Loucy (cell line): ENCODE data around the gene LTBP1.

Experiments
- H2AFZ ChIP-seq: fragments of 200-600 bp; sonication (generic); 2 replicates; pipeline ENCODE4 v1.6.0; 2016; ENCODE audit warnings: antibody characterized with exemption, mild to moderate bottlenecking, low read length, moderate library complexity
- H3F3A ChIP-seq: fragments of 200-600 bp; 2 replicates; pipeline ENCODE4 v1.6.0; 2016; ENCODE audit warnings: antibody characterized with exemption, low read depth, mild to moderate bottlenecking
- H3K27me3 ChIP-seq: fragments of 200-600 bp; sonication (generic); 2 replicates; pipeline ENCODE4 v1.6.1; 2014; ENCODE audit warnings: low read length, mild to moderate bottlenecking; ENCODE audit not compliant: insufficient read depth, poor library complexity, severe bottlenecking
- H3K36me3 ChIP-seq: fragments of 200-600 bp; sonication (generic); 2 replicates; pipeline ENCODE4 v1.6.1; 2016; ENCODE audit warnings: low read length; ENCODE audit not compliant: insufficient read depth
- H3K4me1 ChIP-seq: fragments of 200-600 bp; sonication (generic); 2 replicates; pipeline ENCODE4 v1.5.1; 2014; ENCODE audit warnings: low read length, mild to moderate bottlenecking; ENCODE audit not compliant: insufficient read depth, poor library complexity, severe bottlenecking
- H3K4me2 ChIP-seq: fragments of 200-600 bp; sonication (generic); 2 replicates; pipeline ENCODE4 v1.6.0; 2014; ENCODE audit warnings: antibody characterized with exemption, low read length, low read depth, mild to moderate bottlenecking; ENCODE audit not compliant: poor library complexity, severe bottlenecking
- H3K4me3 ChIP-seq: fragments of 200-600 bp; sonication (generic); 2 replicates; pipeline ENCODE4 v1.5.1; 2014; ENCODE audit warnings: low read length, mild to moderate bottlenecking, mixed read lengths; ENCODE audit not compliant: poor library complexity, severe bottlenecking
- H3K79me2 ChIP-seq: fragments of 200-600 bp; sonication (generic); 2 replicates; pipeline ENCODE4 v1.6.1; 2014; ENCODE audit warnings: low read length; ENCODE audit not compliant: insufficient read depth
- H3K9ac ChIP-seq: fragments of 200-600 bp; sonication (generic); 2 replicates; pipeline ENCODE4 v1.6.0; 2014; ENCODE audit warnings: mild to moderate bottlenecking, low read depth, low read length, moderate library complexity; ENCODE audit not compliant: poor library complexity, severe bottlenecking
- H3K9me2 ChIP-seq: fragments of 200-600 bp; sonication (generic); replicated peaks from 2 replicates; pipeline ENCODE4 v1.6.1; 2016; ENCODE audit warnings: low read depth, low read length, mixed read lengths
- H3K9me3 ChIP-seq: fragments of 200-600 bp; sonication (generic); 2 replicates; pipeline ENCODE4 v1.6.1; 2014; ENCODE audit warnings: mild to moderate bottlenecking, antibody characterized with exemption, low read length, low read depth; ENCODE audit not compliant: insufficient read depth
- H4K20me1 ChIP-seq: fragments of 200-600 bp; sonication (generic); 2 replicates; pipeline ENCODE4 v1.6.0; 2014; ENCODE audit warnings: antibody characterized with exemption, low read length, mild to moderate bottlenecking; ENCODE audit not compliant: insufficient read depth, poor library complexity, severe bottlenecking
- EZH2phosphoT487 ChIP-seq: fragments of 200-600 bp; IDR thresholded peaks from 2 replicates; pipeline ENCODE4 v1.6.1; 2018; ENCODE audit warnings: antibody characterized with exemption, mild to moderate bottlenecking, moderate library complexity, borderline replicate concordance
- TF ChIP-seq, protein P1 (sequence below): fragments of 200-600 bp; sonication (generic); conservative IDR thresholded peaks from 2 replicates; pipeline ENCODE4 v1.5.1; 2014; ENCODE audit warnings: mild to moderate bottlenecking, antibody characterized with exemption, low read length

The LTBP1 gene

DNA sequence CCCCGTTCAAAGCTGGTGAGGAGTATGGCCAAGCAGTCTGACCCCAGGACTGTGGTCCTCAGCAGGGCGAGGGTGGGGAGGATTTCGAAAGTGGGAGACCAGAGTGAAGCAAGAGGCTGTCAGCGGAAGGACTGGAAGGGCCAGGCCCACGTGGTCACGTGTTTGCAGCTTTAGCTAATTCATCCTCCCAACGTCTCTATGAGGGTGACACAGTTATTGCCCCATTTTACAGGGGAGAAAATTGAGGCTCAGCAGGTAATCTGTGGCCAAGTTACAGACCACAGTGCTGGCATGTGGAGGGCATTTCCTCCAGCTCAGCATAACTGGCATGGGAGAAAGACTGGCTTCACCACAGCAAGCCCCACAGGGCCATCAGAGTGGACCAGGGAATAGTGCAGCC, 45.4 kb upstream of the LTBP1 start:
- Histone ChIP-seq H3K4me1 (no peaks in the 10 kb centered on the region), H3F3A (no peaks in the 10 kb centered on the region), H3K79me2 (no peaks in the 10 kb centered on the region), H3K4me3 (no peak overlapping the region), H2AFZ (no peak overlapping the region), H3K9ac (no peak overlapping the region), H3K9me3 (peaks cover 3% of the 10 kb centered on the region; the same call in 1 of the 2 replicates), H3K27me3 (no peaks in the 10 kb centered on the region), H3K36me3 (no peaks in the 10 kb centered on the region), H4K20me1 (no peaks in the 10 kb centered on the region), H3K9me2 (no peaks in the 10 kb centered on the region), H3K4me2 (no peak overlapping the region)
- TF ChIP-seq, protein P1, sequence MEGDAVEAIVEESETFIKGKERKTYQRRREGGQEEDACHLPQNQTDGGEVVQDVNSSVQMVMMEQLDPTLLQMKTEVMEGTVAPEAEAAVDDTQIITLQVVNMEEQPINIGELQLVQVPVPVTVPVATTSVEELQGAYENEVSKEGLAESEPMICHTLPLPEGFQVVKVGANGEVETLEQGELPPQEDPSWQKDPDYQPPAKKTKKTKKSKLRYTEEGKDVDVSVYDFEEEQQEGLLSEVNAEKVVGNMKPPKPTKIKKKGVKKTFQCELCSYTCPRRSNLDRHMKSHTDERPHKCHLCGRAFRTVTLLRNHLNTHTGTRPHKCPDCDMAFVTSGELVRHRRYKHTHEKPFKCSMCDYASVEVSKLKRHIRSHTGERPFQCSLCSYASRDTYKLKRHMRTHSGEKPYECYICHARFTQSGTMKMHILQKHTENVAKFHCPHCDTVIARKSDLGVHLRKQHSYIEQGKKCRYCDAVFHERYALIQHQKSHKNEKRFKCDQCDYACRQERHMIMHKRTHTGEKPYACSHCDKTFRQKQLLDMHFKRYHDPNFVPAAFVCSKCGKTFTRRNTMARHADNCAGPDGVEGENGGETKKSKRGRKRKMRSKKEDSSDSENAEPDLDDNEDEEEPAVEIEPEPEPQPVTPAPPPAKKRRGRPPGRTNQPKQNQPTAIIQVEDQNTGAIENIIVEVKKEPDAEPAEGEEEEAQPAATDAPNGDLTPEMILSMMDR = no peak

DNA sequence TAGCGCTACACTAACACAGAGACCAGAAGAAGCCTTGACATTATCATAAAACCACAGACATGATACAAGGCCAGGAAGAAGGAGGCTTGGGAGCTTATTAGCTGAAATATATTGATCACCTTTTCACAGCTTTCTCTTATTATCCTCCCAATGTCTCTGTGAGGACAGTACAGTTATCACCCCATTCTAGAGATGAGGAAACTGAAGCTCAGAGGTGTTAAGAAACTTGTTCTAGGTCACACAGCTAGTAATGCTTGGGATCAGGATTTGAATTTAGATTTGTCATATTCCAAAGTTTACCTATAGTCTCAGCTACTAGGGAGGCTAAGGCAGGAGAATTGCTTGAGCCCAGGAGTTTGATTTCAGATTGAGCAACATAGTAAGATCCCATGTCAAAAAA, 44.6 kb upstream of the LTBP1 start:
- no peak for TF ChIP-seq EZH2phosphoT487
- TF ChIP-seq, protein P1 = no peak
- H4K20me1 ChIP-seq = no peaks in the 10 kb centered on the region
- H2AFZ ChIP-seq = no peak overlapping the region
- H3K27me3 ChIP-seq = no peaks in the 10 kb centered on the region
- H3K4me2 ChIP-seq = no peak overlapping the region
- H3K9me2 ChIP-seq = no peaks in the 10 kb centered on the region
- no peaks in the 10 kb centered on the region for H3F3A ChIP-seq
- H3K9ac ChIP-seq = no peak overlapping the region
- no peaks in the 10 kb centered on the region for H3K36me3 ChIP-seq
- H3K79me2 ChIP-seq = no peaks in the 10 kb centered on the region
- no peak overlapping the region for H3K4me3 ChIP-seq
- H3K4me1 ChIP-seq = no peaks in the 10 kb centered on the region
- H3K9me3 ChIP-seq = peaks cover 2% of the 10 kb centered on the region; the same call in 1 of the 2 replicates

DNA sequence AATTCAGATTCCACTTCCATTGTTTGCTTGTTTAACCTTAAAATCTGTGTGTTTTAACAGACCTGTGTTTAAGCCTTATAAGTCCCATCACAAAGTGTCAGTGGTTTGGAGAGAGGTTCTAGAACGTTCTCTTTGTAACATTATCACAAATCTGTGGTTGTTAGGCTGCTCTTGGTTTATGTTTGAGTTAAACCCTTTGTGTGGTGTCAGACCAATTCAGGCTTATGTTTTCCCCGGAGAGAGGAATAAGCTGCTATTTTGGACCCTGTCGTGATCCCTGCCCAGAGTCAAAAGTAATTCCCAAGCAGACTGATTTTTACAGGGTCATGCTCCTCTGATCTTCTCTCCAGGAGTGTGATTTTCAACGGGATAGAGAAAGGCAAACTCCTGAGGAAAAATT, 43.8 kb upstream of the LTBP1 start:
- no peaks in the 10 kb centered on the region for H3K9me3 ChIP-seq
- no peaks in the 10 kb centered on the region for H3K9me2 ChIP-seq
- no peak overlapping the region for H3K9ac ChIP-seq
- H4K20me1 ChIP-seq = no peaks in the 10 kb centered on the region
- no peaks in the 10 kb centered on the region for H3K36me3 ChIP-seq
- no peak overlapping the region for H3K4me2 ChIP-seq
- no peak overlapping the region for H2AFZ ChIP-seq
- H3K4me1 ChIP-seq = no peaks in the 10 kb centered on the region
- H3K4me3 ChIP-seq = no peak overlapping the region
- TF ChIP-seq EZH2phosphoT487 = no peak
- H3K27me3 ChIP-seq = no peaks in the 10 kb centered on the region
- H3K79me2 ChIP-seq = no peaks in the 10 kb centered on the region
- no peaks in the 10 kb centered on the region for H3F3A ChIP-seq

DNA sequence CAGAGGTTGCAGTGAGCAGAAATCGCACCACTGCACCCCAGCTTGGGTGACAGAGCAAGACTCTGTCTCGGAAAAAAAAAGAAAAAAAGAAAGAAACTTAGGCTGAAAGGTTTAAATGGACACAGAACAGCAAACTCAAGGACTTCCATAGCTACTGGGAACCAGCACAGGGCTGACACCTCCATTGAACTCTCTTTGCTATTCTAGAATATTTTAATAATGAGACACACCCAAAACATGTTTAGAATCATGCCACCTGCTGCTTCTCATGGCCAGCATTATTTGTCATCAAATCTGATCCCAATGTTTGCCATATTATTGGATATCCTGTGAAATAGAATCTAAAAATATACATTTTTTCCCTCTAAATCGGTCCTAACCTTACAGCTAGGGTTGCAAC, 42.7 kb upstream of the LTBP1 start:
- no peak overlapping the region for H3K9ac ChIP-seq
- no peak overlapping the region for H3K4me3 ChIP-seq
- H3K27me3 ChIP-seq = no peaks in the 10 kb centered on the region
- TF ChIP-seq, protein P1 = no peak
- TF ChIP-seq EZH2phosphoT487 = no peak
- H2AFZ ChIP-seq = no peak overlapping the region
- no peaks in the 10 kb centered on the region for H3K9me3 ChIP-seq
- no peak overlapping the region for H3K4me2 ChIP-seq
- no peaks in the 10 kb centered on the region for H3F3A ChIP-seq
- H3K9me2 ChIP-seq = no peaks in the 10 kb centered on the region
- no peaks in the 10 kb centered on the region for H4K20me1 ChIP-seq
- no peaks in the 10 kb centered on the region for H3K4me1 ChIP-seq
- no peaks in the 10 kb centered on the region for H3K79me2 ChIP-seq
- H3K36me3 ChIP-seq = no peaks in the 10 kb centered on the region
